Smooth muscle cell (in vitro differentiated cells): ENCODE measurements around the gene LRRC28. TPM values are rescaled to one million over a fixed set of nuclear protein-coding genes. Genes with fewer than 3 reads are reported as not detected.

Experiments
- DNase-seq: peaks from one replicate; lab custom pipeline; 2025; ENCODE audit not compliant: unreplicated experiment; lab: John Stamatoyannopoulos, UW
- H2AFZ ChIP-seq: fragments of 200-600 bp; sonication (generic); 2 replicates; pipeline ENCODE4 v1.6.0; 2016; ENCODE audit warnings: antibody characterized with exemption, low read depth, mild to moderate bottlenecking
- H3F3A ChIP-seq: fragments of 200-600 bp; sonication (generic); 2 replicates; pipeline ENCODE4 v1.6.0; 2017; ENCODE audit warnings: antibody characterized with exemption, low read depth
- H3K27ac ChIP-seq: fragments of 200-600 bp; sonication (generic); 2 replicates; pipeline ENCODE4 v1.5.1; 2016; ENCODE audit warnings: low read depth, mild to moderate bottlenecking
- H3K27me3 ChIP-seq: fragments of 200-600 bp; sonication (generic); 2 replicates; pipeline ENCODE4 v1.6.1; 2016; ENCODE audit warnings: low read depth, mild to moderate bottlenecking
- H3K36me3 ChIP-seq: fragments of 200-600 bp; sonication (generic); 2 replicates; pipeline ENCODE4 v1.5.1; 2016; ENCODE audit warnings: low read depth
- H3K4me1 ChIP-seq: fragments of 200-600 bp; sonication (generic); 2 replicates; pipeline ENCODE4 v1.5.1; 2016; ENCODE audit warnings: low read depth
- H3K4me2 ChIP-seq: fragments of 200-600 bp; sonication (generic); 2 replicates; pipeline ENCODE4 v1.6.0; 2016; ENCODE audit warnings: mild to moderate bottlenecking
- H3K4me3 ChIP-seq: fragments of 200-600 bp; sonication (generic); 2 replicates; pipeline ENCODE4 v1.5.1; 2016; ENCODE audit warnings: mild to moderate bottlenecking
- H3K79me2 ChIP-seq: fragments of 200-600 bp; sonication (generic); 2 replicates; pipeline ENCODE4 v1.6.0; 2016; ENCODE audit warnings: low read depth, mild to moderate bottlenecking
- H3K9ac ChIP-seq: fragments of 200-600 bp; sonication (generic); 2 replicates; pipeline ENCODE4 v1.6.0; 2016; ENCODE audit warnings: low read depth
- H3K9me3 ChIP-seq: fragments of 200-600 bp; sonication (generic); replicated peaks from 2 replicates; pipeline ENCODE4 v1.5.1; 2016; ENCODE audit warnings: low read depth
- H4K20me1 ChIP-seq: fragments of 200-600 bp; sonication (generic); 2 replicates; pipeline ENCODE4 v1.6.0; 2016; ENCODE audit warnings: low read depth
- CTCF ChIP-seq: fragments of 200-600 bp; sonication (generic); IDR thresholded peaks from 2 replicates; pipeline ENCODE4 v1.5.1; 2017; ENCODE audit warnings: borderline replicate concordance, mild to moderate bottlenecking, antibody characterized with exemption; ENCODE audit not compliant: insufficient read depth, poor library complexity, severe bottlenecking
- WGBS: methylation state at CpG from one replicate; pipeline ENCODE4 v1.1.7; 2016; ENCODE audit warnings: low lambda C conversion rate; 5-methylcytosine and 5-hydroxymethylcytosine counted together
- polyA plus RNA-seq: library from polyadenylated mRNA; unstranded; fragments of >200 nt; fragmentation: Nextera tagmentation; extraction: Ambion mirVana; gene quantifications from 2 replicates; pipeline ENCODE4 v1.2.1, GENCODE V29; 2016
- total RNA-seq: library from RNA; depleted of rRNA; stranded (reverse); fragments of >200 nt; gene quantifications from 2 replicates; pipeline ENCODE4 v1.2.3, GENCODE V29; 2014

The LRRC28 gene
- total and polyA plus RNA-seq, 2 experiments from 2014 or later = 26.5 to 28.8 TPM

DNA sequence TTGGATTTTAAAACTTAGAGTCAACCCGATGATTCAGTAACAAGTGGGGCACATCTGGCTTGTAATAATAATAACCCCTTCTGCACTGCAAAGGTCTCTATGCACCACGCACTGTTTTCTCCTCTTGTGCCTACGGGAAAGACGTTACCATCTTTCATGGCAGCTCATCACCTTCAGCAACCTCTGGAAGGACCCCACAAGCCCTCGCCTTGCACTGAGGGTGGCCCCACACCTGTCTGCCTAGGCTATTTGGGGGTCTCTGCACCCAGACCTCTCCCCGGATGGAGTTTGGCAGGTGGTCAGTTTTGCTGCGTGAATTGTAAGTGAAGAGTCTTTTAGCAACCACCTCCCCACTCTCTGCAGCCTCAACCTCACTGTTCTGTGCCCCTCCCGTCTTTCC is 175.9 kb downstream of the LRRC28 start:
- 95% methylated on average over 8 of the region's 8 CpGs for WGBS
- Histone ChIP-seq H3K79me2 (no peaks in the 10 kb centered on the region), H4K20me1 (no peaks in the 10 kb centered on the region), H3K9ac (no peak overlapping the region), H3K9me3 (no peaks in the 10 kb centered on the region), H3K4me2 (no peak overlapping the region), H3K4me1 (peaks cover 6% of the 10 kb centered on the region), H3K27me3 (no peaks in the 10 kb centered on the region), H3K36me3 (no peaks in the 10 kb centered on the region), H3K4me3 (no peak overlapping the region), H2AFZ (no peak overlapping the region), H3K27ac (no peak overlapping the region), H3F3A (no peaks in the 10 kb centered on the region)
- no peak for TF ChIP-seq CTCF
- no peak for DNase-seq

DNA sequence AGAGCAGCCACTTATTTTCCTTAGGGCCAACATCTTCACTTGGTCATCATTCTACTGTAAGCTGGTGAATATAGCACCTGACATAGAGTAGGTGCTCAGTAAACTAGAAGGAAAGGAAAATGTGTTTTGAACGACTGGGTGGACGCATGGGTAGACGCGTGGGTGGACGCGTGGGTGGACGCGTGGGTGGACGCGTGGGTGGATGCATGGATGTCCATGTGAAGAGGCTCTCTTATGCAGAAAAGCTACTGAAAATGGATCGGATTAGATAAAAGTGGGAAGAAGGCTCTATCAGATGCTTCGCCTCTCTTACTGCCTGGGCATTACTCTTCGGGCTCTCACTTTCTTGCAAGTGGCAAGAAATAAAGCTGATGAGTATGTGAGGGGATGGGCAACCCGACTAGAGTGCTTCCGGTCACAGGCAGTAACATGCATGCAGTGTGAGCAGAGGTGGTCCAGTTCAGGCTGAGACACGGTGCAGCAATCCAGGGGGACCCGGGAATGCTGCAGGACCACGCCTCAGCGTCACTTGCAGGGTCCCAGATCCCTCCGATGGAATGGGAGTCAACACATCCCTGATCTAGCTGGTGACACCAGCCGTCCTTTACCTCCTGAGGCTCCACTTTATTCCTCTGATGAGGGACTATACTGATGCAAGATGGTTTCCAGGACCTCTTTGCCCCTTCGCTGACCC is 176.5 kb downstream of the LRRC28 start:
- Histone ChIP-seq H3F3A (no peaks in the 10 kb centered on the region), H3K27me3 (no peaks in the 10 kb centered on the region), H3K79me2 (no peaks in the 10 kb centered on the region), H3K4me1 (peaks cover 6% of the 10 kb centered on the region), H2AFZ (no peak overlapping the region), H3K9me3 (no peaks in the 10 kb centered on the region), H4K20me1 (no peaks in the 10 kb centered on the region), H3K27ac (no peak overlapping the region), H3K9ac (no peak overlapping the region), H3K4me2 (no peak overlapping the region), H3K36me3 (no peaks in the 10 kb centered on the region), H3K4me3 (no peak overlapping the region)
- no peak for DNase-seq
- TF ChIP-seq CTCF = no peak
- WGBS = 92% methylated on average over 22 of the region's 22 CpGs

GRCh38 chr15:99429681-99430081 is 178.4 kb downstream of the LRRC28 start:
- no peaks in the 10 kb centered on the region for H3K79me2 ChIP-seq
- H3F3A ChIP-seq = no peaks in the 10 kb centered on the region
- no peak overlapping the region for H2AFZ ChIP-seq
- H4K20me1 ChIP-seq = no peaks in the 10 kb centered on the region
- no peak for DNase-seq
- H3K27me3 ChIP-seq = no peaks in the 10 kb centered on the region
- no peak overlapping the region for H3K27ac ChIP-seq
- no peak overlapping the region for H3K4me2 ChIP-seq
- H3K36me3 ChIP-seq = no peaks in the 10 kb centered on the region
- H3K9ac ChIP-seq = no peak overlapping the region
- H3K4me3 ChIP-seq = no peak overlapping the region
- TF ChIP-seq CTCF = no peak
- H3K4me1 ChIP-seq = peaks cover 6% of the 10 kb centered on the region
- 94% methylated on average over 5 of the region's 5 CpGs for WGBS
- no peaks in the 10 kb centered on the region for H3K9me3 ChIP-seq

DNA sequence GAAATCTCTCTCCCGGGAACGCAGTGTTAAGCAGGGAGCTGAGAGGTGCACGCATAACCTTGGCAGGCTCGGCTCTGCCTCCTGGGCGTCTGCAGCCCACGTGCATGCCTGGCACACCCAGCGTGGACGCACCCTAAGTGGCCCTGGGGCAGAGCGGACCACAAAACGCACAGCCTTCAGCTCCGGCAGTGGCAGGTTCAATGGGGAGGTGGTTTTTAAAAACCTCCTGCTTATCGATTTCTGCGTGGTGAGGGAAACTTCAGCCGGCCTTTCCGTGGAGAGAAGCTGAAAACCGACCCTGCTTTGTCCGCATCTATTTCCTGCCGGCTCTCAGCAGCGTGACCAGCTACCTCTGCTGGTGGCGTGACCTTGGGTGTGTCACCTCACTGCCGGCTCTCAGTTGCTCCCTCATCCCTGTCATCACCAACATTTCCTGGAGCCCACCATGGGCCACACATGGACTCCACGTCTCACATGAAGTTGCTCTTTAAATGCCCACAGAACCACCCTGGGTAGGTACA is 179.7 kb downstream of the LRRC28 start:
- 93% methylated on average over 21 of the region's 22 CpGs for WGBS
- no peak overlapping the region for H3K4me3 ChIP-seq
- H3K4me1 ChIP-seq = no peaks in the 10 kb centered on the region
- no peak overlapping the region for H3K27ac ChIP-seq
- H3K9me3 ChIP-seq = no peaks in the 10 kb centered on the region
- no peak overlapping the region for H2AFZ ChIP-seq
- no peaks in the 10 kb centered on the region for H3K36me3 ChIP-seq
- no peaks in the 10 kb centered on the region for H4K20me1 ChIP-seq
- no peak for TF ChIP-seq CTCF
- H3K79me2 ChIP-seq = no peaks in the 10 kb centered on the region
- DNase-seq = no peak
- no peaks in the 10 kb centered on the region for H3K27me3 ChIP-seq
- H3K4me2 ChIP-seq = no peak overlapping the region
- no peaks in the 10 kb centered on the region for H3F3A ChIP-seq
- no peak overlapping the region for H3K9ac ChIP-seq
